ENCODE measurements around the gene VOPP1.

GRCh38 chr7:55468495-55468894 lies 103.8 kb downstream of the VOPP1 start:
- TF ChIP-seq CTCF (IDR thresholded peaks at IDR 0.05) (no peak), POLR2A (IDR thresholded peaks at IDR 0.05) (no peak), EP300 (IDR thresholded peaks at IDR 0.05; ENCODE audit: low read depth) (no peak)

Measured in transverse colon (tissue), 3 donors.